Measurements from ENCODE around the gene ADAM12.

ADAM12 gene

GRCh38 chr10:126309228-126309883 is 78.9 kb downstream of the ADAM12 start:
- DNase-seq, result no peak

DNA sequence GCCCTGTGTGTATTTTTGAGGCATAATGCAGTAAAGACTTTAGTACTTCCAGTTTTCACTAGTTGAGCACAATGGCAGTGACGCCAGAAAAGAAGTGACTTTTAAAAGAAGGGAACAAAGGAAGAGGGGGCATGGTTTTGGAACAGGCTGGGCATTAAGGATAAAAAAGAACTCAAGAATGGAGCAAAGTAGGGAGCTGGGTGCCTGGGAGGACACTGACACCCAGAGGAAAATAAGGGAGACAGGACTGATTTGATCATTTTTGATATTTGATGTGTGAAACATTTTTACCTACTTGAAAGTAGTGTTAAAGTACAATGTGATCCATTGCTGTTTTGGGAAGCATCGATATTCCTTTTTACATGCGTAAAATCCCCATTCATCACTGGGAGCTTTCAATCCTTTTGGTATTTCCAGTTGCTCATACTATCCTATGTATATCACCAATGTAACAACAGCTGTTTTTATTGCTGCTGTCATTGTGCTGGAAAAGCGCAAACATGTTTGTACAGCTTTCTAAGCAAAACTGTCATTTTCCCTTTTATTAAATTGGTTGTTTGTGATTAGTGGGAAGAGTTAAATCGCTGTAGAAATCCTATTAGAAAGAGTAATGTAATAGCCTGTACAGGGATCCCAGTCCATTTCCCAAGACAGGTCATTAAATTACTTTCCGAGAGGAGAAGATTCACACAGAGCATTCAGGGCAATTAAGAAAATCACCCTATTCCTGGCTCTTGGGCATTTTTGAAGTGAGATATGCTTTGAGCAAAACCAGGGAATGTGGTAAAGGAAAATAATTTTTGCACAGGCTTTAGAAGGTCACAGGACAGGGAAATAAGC is 85.2 kb downstream of the ADAM12 start:
- H3K9me3 ChIP-seq (ENCODE audit: insufficient read depth, low read length, severe bottlenecking), result no peaks in the 10 kb centered on the region
- H3K9ac ChIP-seq (ENCODE audit: low read depth, low read length), result no peak overlapping the region
- H3K4me1 ChIP-seq (ENCODE audit: insufficient read depth, low read length), result no peaks in the 10 kb centered on the region
- DNase-seq (no peak), ATAC-seq (ENCODE audit: insufficient read depth, low read depth) (no peak)
- TF ChIP-seq EZH2 (IDR thresholded peaks at IDR 0.05; ENCODE audit: borderline replicate concordance, low read depth, low read length, severe bottlenecking), result no peak
- TF ChIP-seq, protein P1, sequence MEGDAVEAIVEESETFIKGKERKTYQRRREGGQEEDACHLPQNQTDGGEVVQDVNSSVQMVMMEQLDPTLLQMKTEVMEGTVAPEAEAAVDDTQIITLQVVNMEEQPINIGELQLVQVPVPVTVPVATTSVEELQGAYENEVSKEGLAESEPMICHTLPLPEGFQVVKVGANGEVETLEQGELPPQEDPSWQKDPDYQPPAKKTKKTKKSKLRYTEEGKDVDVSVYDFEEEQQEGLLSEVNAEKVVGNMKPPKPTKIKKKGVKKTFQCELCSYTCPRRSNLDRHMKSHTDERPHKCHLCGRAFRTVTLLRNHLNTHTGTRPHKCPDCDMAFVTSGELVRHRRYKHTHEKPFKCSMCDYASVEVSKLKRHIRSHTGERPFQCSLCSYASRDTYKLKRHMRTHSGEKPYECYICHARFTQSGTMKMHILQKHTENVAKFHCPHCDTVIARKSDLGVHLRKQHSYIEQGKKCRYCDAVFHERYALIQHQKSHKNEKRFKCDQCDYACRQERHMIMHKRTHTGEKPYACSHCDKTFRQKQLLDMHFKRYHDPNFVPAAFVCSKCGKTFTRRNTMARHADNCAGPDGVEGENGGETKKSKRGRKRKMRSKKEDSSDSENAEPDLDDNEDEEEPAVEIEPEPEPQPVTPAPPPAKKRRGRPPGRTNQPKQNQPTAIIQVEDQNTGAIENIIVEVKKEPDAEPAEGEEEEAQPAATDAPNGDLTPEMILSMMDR (IDR thresholded peaks at IDR 0.05; ENCODE audit: borderline replicate concordance, extremely low read depth, low read length, poor library complexity, severe bottlenecking), result no peak
- no peak overlapping the region for H3K27ac ChIP-seq (ENCODE audit: low read length)
- H3K27me3 ChIP-seq (ENCODE audit: insufficient read depth, low read length, poor library complexity), result no peaks in the 10 kb centered on the region
- no peaks in the 10 kb centered on the region for H4K20me1 ChIP-seq (ENCODE audit: insufficient read depth, low read length)
- no peak overlapping the region for H3K4me3 ChIP-seq (ENCODE audit: low read depth in 1 of 2, low read length in 2 of 2)
- H3K36me3 ChIP-seq (ENCODE audit: insufficient read depth, low read length), result no peaks in the 10 kb centered on the region
- H3K4me2 ChIP-seq (ENCODE audit: insufficient read depth, low read length), result no peak overlapping the region
- no peak overlapping the region for H2AFZ ChIP-seq (ENCODE audit: low read depth, low read length)
- no peaks in the 10 kb centered on the region for H3K79me2 ChIP-seq (ENCODE audit: insufficient read depth, low read length)

More at GRCh38 chr10:126309228-126309883, 78.9 kb downstream of the ADAM12 start:
- Histone ChIP-seq H3K27me3 (ENCODE audit: insufficient read depth, low read length, poor library complexity) (no peaks in the 10 kb centered on the region), H2AFZ (ENCODE audit: low read depth, low read length) (no peak overlapping the region), H3K36me3 (ENCODE audit: insufficient read depth, low read length) (no peaks in the 10 kb centered on the region), H4K20me1 (ENCODE audit: insufficient read depth, low read length) (no peaks in the 10 kb centered on the region), H3K4me1 (ENCODE audit: insufficient read depth, low read length) (no peaks in the 10 kb centered on the region), H3K9ac (ENCODE audit: low read depth, low read length) (no peak overlapping the region), H3K79me2 (ENCODE audit: insufficient read depth, low read length) (no peaks in the 10 kb centered on the region), H3K4me3 (ENCODE audit: low read depth in 1 of 2, low read length in 2 of 2) (no peak overlapping the region), H3K27ac (ENCODE audit: low read length) (no peak overlapping the region), H3K4me2 (ENCODE audit: insufficient read depth, low read length) (no peak overlapping the region), H3K9me3 (ENCODE audit: insufficient read depth, low read length, severe bottlenecking) (no peaks in the 10 kb centered on the region)
- TF ChIP-seq EZH2 (IDR thresholded peaks at IDR 0.05; ENCODE audit: borderline replicate concordance, low read depth, low read length, severe bottlenecking), result no peak
- TF ChIP-seq, protein P1 (IDR thresholded peaks at IDR 0.05; ENCODE audit: borderline replicate concordance, extremely low read depth, low read length, poor library complexity, severe bottlenecking), result no peak
- no peak for ATAC-seq (ENCODE audit: insufficient read depth, low read depth)

- H4K20me1 ChIP-seq (ENCODE audit: insufficient read depth, low read length), result no peaks in the 10 kb centered on the region
- H3K27me3 ChIP-seq (ENCODE audit: insufficient read depth, low read length, poor library complexity), result no peaks in the 10 kb centered on the region
- H3K9ac ChIP-seq (ENCODE audit: low read depth, low read length), result no peak overlapping the region
- no peak overlapping the region for H3K4me3 ChIP-seq (ENCODE audit: low read depth in 1 of 2, low read length in 2 of 2)
- H3K36me3 ChIP-seq (ENCODE audit: insufficient read depth, low read length), result no peaks in the 10 kb centered on the region
- no peak for DNase-seq
- H3K9me3 ChIP-seq (ENCODE audit: insufficient read depth, low read length, severe bottlenecking), result no peaks in the 10 kb centered on the region
- no peaks in the 10 kb centered on the region for H3K79me2 ChIP-seq (ENCODE audit: insufficient read depth, low read length)
- H2AFZ ChIP-seq (ENCODE audit: low read depth, low read length), result no peak overlapping the region
- no peak overlapping the region for H3K27ac ChIP-seq (ENCODE audit: low read length)
- ATAC-seq (ENCODE audit: insufficient read depth, low read depth), result no peak
- TF ChIP-seq, protein P1 (IDR thresholded peaks at IDR 0.05; ENCODE audit: borderline replicate concordance, extremely low read depth, low read length, poor library complexity, severe bottlenecking), result no peak
- TF ChIP-seq EZH2 (IDR thresholded peaks at IDR 0.05; ENCODE audit: borderline replicate concordance, low read depth, low read length, severe bottlenecking), result no peak
- no peaks in the 10 kb centered on the region for H3K4me1 ChIP-seq (ENCODE audit: insufficient read depth, low read length)
- H3K4me2 ChIP-seq (ENCODE audit: insufficient read depth, low read length), result no peak overlapping the region
These were observed 85.9 kb downstream of the ADAM12 start for GRCh38 chr10:126302476-126302756.
